ENCODE measurements around the gene PCMT1. TPM values are rescaled to one million over a fixed set of nuclear protein-coding genes. Genes with fewer than 3 reads are reported as not detected.

Gene PCMT1
- total and polyA plus RNA-seq, 2 of the 4 experiments (the other 2 are of a cell fraction), result 101 to 109 TPM

- H2AFZ ChIP-seq (replicated peaks; ENCODE audit: low read length, poor library complexity), result no peak overlapping the region
- dilution Hi-C loops (cut with HindIII; ENCODE audit: low sequenced_read_pairs, unreplicated experiment) (no loop called here), in situ Hi-C loops (cut with MboI; ENCODE audit: low sequenced_read_pairs) (no loop called here), intact Hi-C loops (cut with micrococcal nuclease) (no loop called here)
- WGBS, 2 experiments (ENCODE audit: extremely low coverage in 2 of 2, insufficient read length in 1 of 2), result no CpG with 5 or more reads among the region's 5 CpGs
- peak overlapping the region; percentile 44 for H3K4ac ChIP-seq (ENCODE audit: low read depth, low read length)
- no peak for TF ChIP-seq BHLHE40 (IDR thresholded peaks at IDR 0.05; ENCODE audit: low read depth, low read length)
- no peak for TF ChIP-seq RAD21 (IDR thresholded peaks at IDR 0.05; ENCODE audit: low read length)
- peak; percentile 94 for TF ChIP-seq CEBPB (IDR thresholded peaks at IDR 0.05; ENCODE audit: low read depth, low read length)
- TF ChIP-seq FOS (IDR thresholded peaks at IDR 0.05; ENCODE audit: low read depth, low read length), result peak; percentile 41; the same call in 1 of the 2 replicates
- no peak overlapping the region for H3K9ac ChIP-seq (ENCODE audit: low read depth, low read length)
- peak overlapping the region; percentile 10; the same call in 1 of the 2 replicates for H3K27ac ChIP-seq (ENCODE audit: insufficient read depth, low read length)
- peaks cover 4% of the 10 kb centered on the region for H3K36me3 ChIP-seq (ENCODE audit: control insufficient read depth, insufficient read depth, low read length)
- DNase-seq (peak; percentile 78), ATAC-seq (ENCODE audit: low read depth) (peak; percentile 19)
- no peak overlapping the region for H3K23ac ChIP-seq (ENCODE audit: low read depth, low read length)
- H2BK20ac ChIP-seq (ENCODE audit: low read depth, low read length), result peak overlapping the region; percentile 61
- no peak overlapping the region for H2AK9ac ChIP-seq (replicated peaks; ENCODE audit: low read depth, low read length, poor library complexity)
- peaks cover 30% of the 10 kb centered on the region for H3K9me1 ChIP-seq (ENCODE audit: insufficient read depth, low read length)
- H3K4me1 ChIP-seq (ENCODE audit: control insufficient read depth, insufficient read depth, low read length), result peaks cover 23% of the 10 kb centered on the region
- peak overlapping the region; percentile 76; the same call in 1 of the 2 replicates for H2AK5ac ChIP-seq (ENCODE audit: low read depth, low read length)
- H2BK15ac ChIP-seq (ENCODE audit: low read depth, low read length), result peak overlapping the region; percentile 90; the same call in 1 of the 3 replicates
- H4K91ac ChIP-seq (ENCODE audit: insufficient read depth, low read depth, low read length), result peak overlapping the region; percentile 9; the same call in 1 of the 2 replicates
- no peak overlapping the region for H3K56ac ChIP-seq (ENCODE audit: extremely low read depth, insufficient read depth, low read length)
- peak overlapping the region in 1 of 2 experiments; percentile 45; a peak in 2 of 4 replicates for H4K8ac ChIP-seq (ENCODE audit: low read depth in 2 of 2, low read length in 2 of 2)
- peak overlapping the region; percentile 48; the same call in 1 of the 2 replicates for H2BK120ac ChIP-seq (ENCODE audit: low read depth, low read length)
- H3K27me3 ChIP-seq (ENCODE audit: control insufficient read depth, insufficient read depth, low read length), result no peaks in the 10 kb centered on the region
- ChIA-PET POLR2A (ENCODE audit: unreplicated experiment) (no interaction called here), CTCF (no interaction called here)
- peaks cover 14 to 62% of the 10 kb centered on the region in 2 experiments for H3K79me1 ChIP-seq (ENCODE audit: low read depth in 1 of 2, low read length in 2 of 2)
- H3K4me3 ChIP-seq (ENCODE audit: insufficient read depth, low read depth, low read length), result no peak overlapping the region
- peak overlapping the region; percentile 2; the same call in 1 of the 2 replicates for H3K14ac ChIP-seq (replicated peaks; ENCODE audit: low read depth, low read length)
- H3K4me2 ChIP-seq (ENCODE audit: low read depth, low read length), result no peak overlapping the region
- BruUV-seq (replicated peaks), result no TSS peak
- peak overlapping the region; percentile 40 for H2BK5ac ChIP-seq (ENCODE audit: low read depth, low read length, poor library complexity, severe bottlenecking)
- peaks cover 9% of the 10 kb centered on the region for H4K20me1 ChIP-seq (ENCODE audit: insufficient read depth, low read length)
- H3K9me3 ChIP-seq (ENCODE audit: control insufficient read depth, insufficient read depth, low read length), result no peaks in the 10 kb centered on the region
- no peak overlapping the region; the same call in 1 of the 2 replicates for H3K18ac ChIP-seq (ENCODE audit: low read depth, low read length)
- no peak overlapping the region; the same call in 1 of the 2 replicates for H4K5ac ChIP-seq (ENCODE audit: low read depth, low read length)
These were observed 102.0 kb downstream of the PCMT1 start for GRCh38 chr6:149851461-149852110.
